Muscle of leg (tissue), 11 donors: ENCODE results near the gene METTL24. TPM values are rescaled to one million over a fixed set of nuclear protein-coding genes. Genes with fewer than 3 reads are reported as not detected.
"Not testable (repeated sequence)": the region's sequence is repeated elsewhere in the genome, so short reads cannot be mapped to it uniquely, and the experiment has no call there.

Experiments
- DNase-seq: peaks from one replicate; pipeline ENCODE4 v3.0.0; 2013
- H3K27ac ChIP-seq: one replicate; pipeline ENCODE4 v1.5.1; 2013; ENCODE audit warnings: mild to moderate bottlenecking, low read length, control low read depth
- H3K27me3 ChIP-seq: one replicate; pipeline ENCODE4 v1.6.1; 2013; ENCODE audit warnings: low read length; ENCODE audit not compliant: control insufficient read depth, insufficient read depth
- H3K36me3 ChIP-seq: one replicate; pipeline ENCODE4 v1.6.1; 2013; ENCODE audit warnings: low read length; ENCODE audit not compliant: control insufficient read depth, insufficient read depth
- H3K4me1 ChIP-seq: one replicate; pipeline ENCODE4 v1.6.1; 2013; ENCODE audit warnings: low read length; ENCODE audit not compliant: control insufficient read depth, insufficient read depth
- H3K4me3 ChIP-seq: one replicate; pipeline ENCODE4 v1.5.1; 2013; ENCODE audit warnings: low read length, control low read depth
- H3K9me3 ChIP-seq: replicated peaks from 2 replicates; pipeline ENCODE4 v1.6.1; 2013; ENCODE audit warnings: low read depth, low read length; ENCODE audit not compliant: control insufficient read depth
- WGBS: methylation state at CpG from one replicate; pipeline ENCODE4 v1.1.5; 2013; ENCODE audit warnings: missing lambda C conversion rate; ENCODE audit not compliant: insufficient coverage; 5-methylcytosine and 5-hydroxymethylcytosine counted together
- polyA plus RNA-seq, 8 donors: library from polyadenylated mRNA; unstranded; fragments of 120-200 nt; gene quantifications; one replicate each; pipeline versions ENCODE4 v1.2.1 to v1.2.3, GENCODE V29; 2013; ENCODE audit warnings: inconsistent platforms in 1 of 8, low replicate concordance in 1 of 8; ENCODE audit not compliant: insufficient read length in 8 of 8, insufficient read depth in 1 of 8
- total RNA-seq: library from RNA; stranded (reverse); fragments of 120-200 nt; gene quantifications from one replicate; pipeline ENCODE4 v1.2.4, GENCODE V29; 2013

METTL24 gene
- total and polyA plus RNA-seq, 9 donors, result 0.28 to 2.2 (median 0.80) TPM

DNA sequence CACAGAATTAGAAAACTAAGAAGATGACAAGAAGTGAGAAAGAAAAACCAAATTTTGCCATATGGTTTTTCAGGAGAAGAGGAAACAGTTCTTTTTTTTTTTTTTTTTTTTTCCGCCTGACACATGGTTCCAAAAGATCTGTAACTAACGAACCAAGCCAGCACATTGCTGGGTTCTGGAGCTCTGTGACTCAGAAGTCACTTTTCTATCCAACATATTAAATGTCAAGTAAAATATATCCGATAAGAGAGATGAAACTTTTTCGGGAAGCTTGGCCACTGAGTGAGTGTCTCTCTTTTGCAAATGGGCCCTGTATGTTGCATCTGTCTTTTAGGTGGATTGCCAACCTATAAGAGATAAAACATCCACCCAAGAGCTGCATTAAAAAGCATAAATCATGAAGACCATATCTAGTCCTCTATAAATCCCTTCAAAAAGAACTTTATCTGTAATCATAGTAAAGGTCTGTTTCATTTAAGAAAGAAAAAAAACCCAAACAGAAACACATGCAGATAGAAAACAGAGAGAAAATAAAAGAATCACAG lies 4.6 kb downstream of the METTL24 start:
- Histone ChIP-seq H3K4me1 (peaks cover 7% of the 10 kb centered on the region), H3K4me3 (no peak overlapping the region), H3K27me3 (peaks cover 25% of the 10 kb centered on the region), H3K27ac (no peak overlapping the region), H3K36me3 (no peaks in the 10 kb centered on the region), H3K9me3 (no peaks in the 10 kb centered on the region)
- DNase-seq, result no peak
- WGBS, result no CpG with 5 or more reads among the region's 4 CpGs

DNA sequence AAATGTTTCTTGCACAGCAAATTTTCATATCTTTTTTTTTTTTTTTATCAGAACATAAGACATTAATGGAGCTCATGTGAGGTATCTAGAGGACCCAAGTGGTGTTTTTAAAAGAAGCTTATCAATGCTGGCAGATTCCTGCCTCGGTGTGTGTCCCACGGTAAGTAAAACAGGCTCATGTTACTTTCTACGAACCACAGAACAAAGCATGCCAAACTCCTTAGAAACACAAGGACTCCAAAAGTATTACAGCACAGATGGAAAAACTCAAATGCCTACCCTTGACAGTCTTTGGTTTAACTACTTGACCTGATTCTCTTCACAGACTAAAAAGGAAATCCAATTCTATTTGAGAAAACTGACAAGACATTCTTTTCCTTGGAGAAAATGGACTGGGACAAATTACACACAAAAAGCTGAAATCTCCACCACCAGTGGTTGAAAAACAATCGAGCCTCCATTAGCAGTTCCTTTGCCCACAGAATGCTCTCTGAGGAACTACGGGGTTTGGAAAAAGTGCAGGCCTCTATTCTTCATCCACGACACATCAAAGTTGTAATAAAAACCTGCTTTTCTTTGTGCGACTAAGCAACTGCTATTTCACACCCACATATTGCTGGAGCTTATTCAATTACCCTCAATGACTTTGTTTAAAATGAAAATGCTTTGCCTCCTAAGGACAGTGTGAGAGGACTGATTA lies 5.4 kb downstream of the METTL24 start:
- H3K4me3 ChIP-seq, result no peak overlapping the region
- H3K27ac ChIP-seq, result no peak overlapping the region
- peaks cover 4% of the 10 kb centered on the region for H3K4me1 ChIP-seq
- 26% methylated on average over 4 of the region's 7 CpGs for WGBS
- peaks cover 20% of the 10 kb centered on the region for H3K27me3 ChIP-seq
- no peaks in the 10 kb centered on the region for H3K9me3 ChIP-seq
- no peaks in the 10 kb centered on the region for H3K36me3 ChIP-seq
- DNase-seq, result peak; percentile 67

DNA sequence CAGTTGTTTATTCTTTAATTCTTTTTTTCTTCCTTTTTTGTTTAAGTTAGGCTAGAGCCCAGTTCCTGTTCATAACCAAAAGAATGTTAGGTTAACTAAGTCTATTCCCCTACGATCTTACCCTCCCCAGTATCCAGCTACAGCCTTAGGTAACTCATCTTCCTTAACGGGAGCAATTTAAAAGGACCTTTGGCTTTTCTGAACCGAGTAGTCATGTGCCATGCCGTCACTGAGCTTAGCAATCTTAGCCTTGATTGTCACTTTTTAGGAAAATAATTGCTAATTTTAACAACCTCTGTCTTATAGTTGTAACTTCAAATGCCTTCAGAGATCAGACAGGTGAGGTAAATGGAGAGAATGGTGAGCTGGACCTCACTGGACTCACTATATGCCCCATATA lies 6.2 kb downstream of the METTL24 start:
- Histone ChIP-seq H3K27ac (no peak overlapping the region), H3K4me3 (no peak overlapping the region), H3K4me1 (no peaks in the 10 kb centered on the region), H3K27me3 (peaks cover 13% of the 10 kb centered on the region), H3K36me3 (no peaks in the 10 kb centered on the region), H3K9me3 (no peaks in the 10 kb centered on the region)
- WGBS, result no CpG with 5 or more reads among the region's 4 CpGs
- no peak for DNase-seq

DNA sequence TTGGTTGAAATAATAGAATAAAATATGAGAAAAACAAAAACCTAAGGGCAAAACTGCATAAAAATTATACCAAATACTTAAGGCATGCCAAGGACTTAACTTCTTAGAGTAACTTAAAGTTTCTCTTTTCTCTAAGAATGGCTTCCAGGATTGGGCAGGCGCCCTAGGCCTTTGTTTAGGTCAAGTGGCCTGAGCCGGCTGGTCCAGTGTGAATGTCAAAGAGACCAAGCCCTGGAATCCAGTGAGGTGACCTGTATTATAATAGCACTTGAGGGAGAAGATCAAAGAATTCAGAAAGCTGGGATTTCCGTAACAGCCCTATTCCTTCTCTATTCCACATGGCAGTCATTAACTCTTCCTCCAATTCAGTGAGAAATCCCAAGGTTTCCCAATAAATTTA lies 6.6 kb downstream of the METTL24 start:
- H3K9me3 ChIP-seq, result no peaks in the 10 kb centered on the region
- 100% methylated on average over 1 of the region's 3 CpGs for WGBS
- no peaks in the 10 kb centered on the region for H3K4me1 ChIP-seq
- H3K36me3 ChIP-seq, result no peaks in the 10 kb centered on the region
- peaks cover 8% of the 10 kb centered on the region for H3K27me3 ChIP-seq
- no peak overlapping the region for H3K27ac ChIP-seq
- DNase-seq, result no peak
- no peak overlapping the region for H3K4me3 ChIP-seq

DNA sequence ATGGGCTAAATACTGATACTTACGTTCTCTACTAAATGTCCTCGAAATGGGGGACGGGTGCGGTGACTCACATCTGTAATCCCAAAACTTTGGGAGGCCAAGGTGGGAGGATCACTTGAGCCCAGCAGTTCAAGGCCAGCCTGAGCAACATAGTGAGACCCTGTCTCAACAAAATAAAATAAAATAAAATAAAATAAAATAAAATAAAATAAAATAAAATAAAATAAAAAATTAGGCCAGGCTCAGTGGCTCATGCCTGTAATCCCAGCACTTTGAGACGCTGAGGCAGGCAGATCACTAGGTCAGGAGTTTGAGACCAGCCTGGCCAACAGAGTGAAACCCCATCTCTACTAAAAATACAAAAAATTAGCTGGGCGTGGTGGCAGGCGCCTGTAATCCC lies 7.6 kb downstream of the METTL24 start:
- not testable (repeated sequence) for H3K27me3 ChIP-seq, H3K4me1 ChIP-seq, H3K36me3 ChIP-seq, H3K27ac ChIP-seq, H3K9me3 ChIP-seq, DNase-seq, H3K4me3 ChIP-seq
- WGBS, result no CpG with 5 or more reads among the region's 7 CpGs

DNA sequence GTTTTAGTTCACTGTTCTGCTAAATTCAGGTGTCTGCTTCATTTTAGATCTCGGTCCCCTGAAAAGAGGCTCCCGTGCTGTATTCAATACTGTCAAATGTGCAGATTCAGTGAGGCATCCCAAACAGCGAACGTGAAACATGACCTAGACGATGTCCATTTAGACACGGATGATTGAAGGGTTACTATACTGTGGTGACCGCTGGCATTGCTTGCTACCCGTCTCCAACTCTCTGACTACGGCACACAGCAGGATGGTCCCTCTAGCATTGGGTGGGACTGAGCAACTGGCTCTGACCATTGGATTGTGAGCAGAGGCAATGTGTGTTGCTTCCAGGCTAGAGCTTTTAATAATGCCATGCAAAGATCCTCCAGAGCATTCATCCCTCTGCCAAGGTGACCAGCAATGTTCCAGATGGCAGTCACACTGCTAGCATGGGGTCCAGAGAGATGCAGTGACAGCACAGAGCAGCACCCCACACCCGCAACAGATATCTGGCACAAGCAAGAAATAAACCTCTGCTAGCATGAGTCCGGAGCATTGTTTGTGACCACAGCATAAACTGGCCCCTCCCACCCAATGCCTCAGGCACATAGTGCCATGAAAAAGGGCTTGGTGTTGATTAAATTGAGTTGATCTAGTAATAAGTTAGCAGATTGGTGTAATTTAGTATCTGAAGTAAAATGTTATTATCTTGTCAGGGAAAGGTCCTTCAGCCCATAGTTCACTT lies 9.0 kb downstream of the METTL24 start:
- WGBS, result 68% methylated on average over 8 of the region's 11 CpGs
- H3K36me3 ChIP-seq, result no peaks in the 10 kb centered on the region
- no peaks in the 10 kb centered on the region for H3K27me3 ChIP-seq
- no peak for DNase-seq
- H3K4me1 ChIP-seq, result no peaks in the 10 kb centered on the region
- no peak overlapping the region for H3K4me3 ChIP-seq
- H3K27ac ChIP-seq, result no peak overlapping the region
- no peaks in the 10 kb centered on the region for H3K9me3 ChIP-seq

DNA sequence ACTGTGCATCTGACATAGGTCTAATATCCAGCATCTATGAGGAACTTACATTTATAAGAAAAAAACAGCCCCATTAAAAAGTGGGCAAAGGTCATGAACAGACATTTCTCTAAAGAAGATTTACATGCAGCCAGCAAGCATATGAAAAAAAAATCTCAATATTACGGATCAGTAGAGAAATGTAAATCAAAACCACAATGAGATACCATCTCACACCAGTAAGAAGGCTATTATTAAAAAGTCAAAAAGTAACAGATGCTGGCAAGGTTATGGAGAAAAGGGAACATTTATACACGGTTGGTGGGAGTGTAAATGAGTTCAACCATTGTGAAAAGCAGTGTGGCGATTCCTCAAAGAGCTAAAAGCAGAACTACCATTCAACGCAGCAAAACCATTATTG lies 13.1 kb downstream of the METTL24 start:
- no peaks in the 10 kb centered on the region for H3K36me3 ChIP-seq
- H3K4me3 ChIP-seq, result no peak overlapping the region
- H3K9me3 ChIP-seq, result no peaks in the 10 kb centered on the region
- peaks cover 2% of the 10 kb centered on the region for H3K4me1 ChIP-seq
- no peak overlapping the region for H3K27ac ChIP-seq
- no peaks in the 10 kb centered on the region for H3K27me3 ChIP-seq
- DNase-seq, result no peak
- no CpG with 5 or more reads among the region's 4 CpGs for WGBS

DNA sequence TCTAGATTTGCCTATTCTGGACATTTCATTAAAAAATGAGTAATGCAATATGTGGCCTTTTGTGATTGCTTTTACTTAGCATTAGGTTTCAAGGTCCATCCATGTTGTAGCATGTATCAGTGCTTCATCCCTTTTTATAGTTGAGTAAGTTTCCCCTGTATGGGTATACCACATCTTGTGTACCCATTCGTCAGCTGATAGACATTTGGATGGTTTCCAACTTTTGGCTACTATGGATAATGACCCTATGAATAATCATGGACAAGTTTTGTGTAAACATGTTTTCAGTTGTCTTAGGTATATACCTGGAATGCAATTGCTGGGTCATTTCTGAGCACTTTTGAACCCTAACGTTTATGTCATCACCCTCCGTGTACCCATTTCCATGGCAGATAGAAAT lies 15.4 kb downstream of the METTL24 start:
- WGBS, result 80% methylated on average over 1 of the region's 3 CpGs

DNA sequence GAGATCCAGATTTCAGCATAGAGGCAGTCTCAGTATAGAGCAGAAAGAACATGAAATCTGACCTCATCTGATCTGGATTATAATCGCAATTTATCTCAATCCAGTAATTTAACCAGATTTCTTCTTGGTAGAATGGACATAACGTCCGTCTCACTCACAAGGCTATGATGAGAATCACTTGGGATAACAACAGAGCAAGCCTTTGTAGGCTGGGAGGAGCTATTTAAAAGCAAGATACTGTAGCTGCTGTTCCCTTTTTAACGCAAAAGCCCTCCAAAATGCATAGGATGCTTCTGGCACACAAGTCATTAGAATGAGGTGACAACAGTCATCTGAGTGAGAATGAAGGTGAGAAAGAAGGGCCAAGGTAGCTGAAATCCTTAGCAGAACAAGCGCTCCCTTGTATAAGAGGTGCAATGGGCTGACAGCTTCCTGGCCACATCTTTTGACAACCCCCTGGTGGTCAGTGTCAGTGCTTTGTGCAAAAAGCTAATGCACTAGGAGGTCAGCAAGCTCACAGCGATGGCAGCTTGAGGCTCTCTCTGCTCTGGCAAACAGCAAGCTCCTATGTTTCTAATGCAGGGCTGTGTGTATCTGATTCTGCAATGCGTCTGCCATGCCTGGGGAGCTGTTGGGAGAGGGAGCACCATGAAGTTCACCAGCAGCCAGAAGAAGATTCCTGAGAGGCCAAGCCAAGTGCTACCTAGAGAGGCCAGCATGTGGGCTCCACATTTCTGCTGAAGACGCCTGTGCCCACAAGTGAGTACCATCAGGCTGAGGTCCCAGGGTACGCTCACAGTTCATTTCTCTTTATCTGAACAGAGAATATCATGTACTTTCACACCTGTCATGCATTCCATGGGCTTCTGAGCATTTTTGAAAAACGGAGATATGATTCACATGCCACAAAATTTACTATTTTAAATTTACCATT lies 16.2 kb downstream of the METTL24 start:
- no peaks in the 10 kb centered on the region for H3K9me3 ChIP-seq
- DNase-seq, result no peak
- H3K27me3 ChIP-seq, result no peaks in the 10 kb centered on the region
- peaks cover 2% of the 10 kb centered on the region for H3K4me1 ChIP-seq
- no peak overlapping the region for H3K4me3 ChIP-seq
- WGBS, result 48% methylated on average over 4 of the region's 10 CpGs
- H3K36me3 ChIP-seq, result no peaks in the 10 kb centered on the region
- no peak overlapping the region for H3K27ac ChIP-seq

More for the DNA sequence above, 15.4 kb downstream of the METTL24 start:
- DNase-seq, result no peak
- Histone ChIP-seq H3K9me3 (no peaks in the 10 kb centered on the region), H3K4me1 (peaks cover 2% of the 10 kb centered on the region), H3K27ac (no peak overlapping the region), H3K4me3 (no peak overlapping the region), H3K27me3 (no peaks in the 10 kb centered on the region), H3K36me3 (no peaks in the 10 kb centered on the region)

DNA sequence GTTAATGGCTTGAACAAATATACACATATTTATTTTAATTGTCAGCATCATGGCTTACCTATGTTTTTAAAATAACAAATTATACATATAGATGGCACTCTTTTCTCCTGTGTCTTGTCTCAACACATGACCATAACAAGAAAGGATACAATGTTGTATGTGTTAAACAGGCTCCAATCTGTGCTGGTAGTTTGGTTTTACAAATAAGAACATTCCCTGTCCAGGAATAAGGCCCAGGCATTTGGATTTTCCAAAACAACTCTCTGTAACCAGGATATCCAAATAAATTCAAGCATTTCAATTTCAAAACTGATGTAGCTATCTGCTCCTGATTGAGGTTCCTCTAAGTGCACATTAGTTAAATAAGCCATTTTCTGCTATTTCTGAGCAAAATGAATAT lies 17.1 kb downstream of the METTL24 start:
- H3K4me1 ChIP-seq, result peaks cover 2% of the 10 kb centered on the region
- no peak overlapping the region for H3K27ac ChIP-seq

More for the DNA sequence above, 17.1 kb downstream of the METTL24 start:
- H3K9me3 ChIP-seq, result no peaks in the 10 kb centered on the region
- no peaks in the 10 kb centered on the region for H3K36me3 ChIP-seq
- H3K27me3 ChIP-seq, result no peaks in the 10 kb centered on the region
- peak; percentile 66 for DNase-seq
- H3K4me3 ChIP-seq, result no peak overlapping the region
